Glomerular endothelial cell (primary cell): ENCODE measurements around the gene PIGL. TPM values are rescaled to one million over a fixed set of nuclear protein-coding genes. Genes with fewer than 3 reads are reported as not detected.
"Not testable (repeated sequence)": the region's sequence is repeated elsewhere in the genome, so short reads cannot be mapped to it uniquely, and the experiment has no call there.

Experiments used
- DNase-seq: peaks from one replicate; pipeline ENCODE4 v3.0.0-alpha.2; 2011; ENCODE audit warnings: low read depth, low spot score; ENCODE audit errors: extremely low read depth
- total RNA-seq: library from RNA; depleted of rRNA; stranded (reverse); fragments of >200 nt; gene quantifications from 2 replicates; pipeline ENCODE4 v1.2.3, GENCODE V29; 2015

The PIGL gene
- total RNA-seq, 1 donor from 2014 or later, result 35.4 TPM

GRCh38 chr17:16273499-16273898 lies 56.5 kb downstream of the PIGL start:
- no peak for DNase-seq

- no peak for DNase-seq
These were observed 56.9 kb downstream of the PIGL start for GRCh38 chr17:16273929-16274339.

GRCh38 chr17:16275024-16275423 lies 58.0 kb downstream of the PIGL start:
- DNase-seq, result no peak

GRCh38 chr17:16277163-16277562 lies 60.2 kb downstream of the PIGL start:
- no peak for DNase-seq

- no peak for DNase-seq
These were observed 64.3 kb downstream of the PIGL start for GRCh38 chr17:16281351-16281750.

- no peak for DNase-seq
These were observed 65.5 kb downstream of the PIGL start for GRCh38 chr17:16282522-16282921.

GRCh38 chr17:16283705-16284104 lies 66.7 kb downstream of the PIGL start:
- no peak for DNase-seq

GRCh38 chr17:16285646-16286008 lies 68.6 kb downstream of the PIGL start:
- no peak for DNase-seq

GRCh38 chr17:16286009-16286946 lies 69.3 kb downstream of the PIGL start:
- peak; percentile 95 for DNase-seq

- DNase-seq, result no peak
These were observed 70.0 kb downstream of the PIGL start for GRCh38 chr17:16286947-16287562.

- DNase-seq, result no peak
These were observed 70.6 kb downstream of the PIGL start for GRCh38 chr17:16287563-16288027.

- no peak for DNase-seq
These were observed 72.0 kb downstream of the PIGL start for GRCh38 chr17:16288860-16289571.

GRCh38 chr17:16293931-16294330 lies 76.9 kb downstream of the PIGL start:
- no peak for DNase-seq

GRCh38 chr17:16294560-16294959 lies 77.5 kb downstream of the PIGL start:
- no peak for DNase-seq

GRCh38 chr17:16296072-16296471 lies 79.1 kb downstream of the PIGL start:
- not testable (repeated sequence) for DNase-seq

- DNase-seq, result no peak
These were observed 80.5 kb downstream of the PIGL start for GRCh38 chr17:16297367-16298139.

GRCh38 chr17:16298140-16298662 lies 81.2 kb downstream of the PIGL start:
- no peak for DNase-seq

GRCh38 chr17:16300554-16300953 lies 83.5 kb downstream of the PIGL start:
- no peak for DNase-seq

GRCh38 chr17:16301963-16302855 lies 85.2 kb downstream of the PIGL start:
- DNase-seq, result no peak
